Esophagus mucosa (tissue), 1 donor: ENCODE measurements around the gene SCNM1. TPM values are rescaled to one million over a fixed set of nuclear protein-coding genes. Genes with fewer than 3 reads are reported as not detected.
A peak's percentile ranks its signal among the peaks of the same experiment; 100 is the strongest.

Source experiments
- ATAC-seq: fragments of 200-7000 bp; cut with Tn5 transposase; one replicate; pipeline ENCODE4 v1.9.1; 2020
- total RNA-seq: library from RNA; stranded (reverse); gene quantifications from one replicate; pipeline ENCODE4 v1.2.4, GENCODE V29; 2023
- donor health status: DM: yes; HTN: yes; CAD: no.

SCNM1 gene
- 30.6 TPM for total RNA-seq

- peak; percentile 93 for ATAC-seq
These were observed at the start of gene SCNM1, which contains the start of gene LYSMD1 for GRCh38 chr1:151165738-151166504. TSS of gene SCNM1 (plus strand) at chr1:151166144. CDS start at chr1:151166153, 9 bp downstream. TSS of gene LYSMD1 (minus strand) at chr1:151165902. CDS start at chr1:151165258, 644 bp downstream.

GRCh38 chr1:151124763-151125403 lies 41.1 kb upstream of the SCNM1 start:
- no peak for ATAC-seq

DNA sequence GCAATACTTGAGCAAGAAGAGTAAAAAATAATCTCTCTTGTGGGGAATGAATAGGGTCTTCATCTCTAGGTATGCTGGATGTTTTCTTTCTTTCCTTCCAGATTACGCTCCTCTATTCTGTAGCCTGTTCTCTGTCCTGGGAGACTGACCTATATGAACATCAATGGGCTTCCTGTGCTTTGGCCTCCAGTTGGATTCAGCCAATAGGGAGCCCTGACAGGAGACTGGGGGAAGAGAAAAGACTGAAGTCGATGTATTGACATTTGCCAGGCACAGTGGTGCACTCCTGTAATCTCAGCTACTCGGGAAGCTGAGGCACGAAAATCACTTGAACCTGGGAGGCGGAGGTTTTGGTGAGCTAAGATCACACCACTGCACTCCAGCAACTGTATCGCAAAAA lies 37.1 kb upstream of the SCNM1 start:
- ATAC-seq: no peak

- peak; percentile 95 for ATAC-seq
These were observed 34.9 kb upstream of the SCNM1 start for GRCh38 chr1:151130987-151131586.

- peak; percentile 54 for ATAC-seq
These were observed 34.1 kb upstream of the SCNM1 start for GRCh38 chr1:151131701-151132334.

DNA sequence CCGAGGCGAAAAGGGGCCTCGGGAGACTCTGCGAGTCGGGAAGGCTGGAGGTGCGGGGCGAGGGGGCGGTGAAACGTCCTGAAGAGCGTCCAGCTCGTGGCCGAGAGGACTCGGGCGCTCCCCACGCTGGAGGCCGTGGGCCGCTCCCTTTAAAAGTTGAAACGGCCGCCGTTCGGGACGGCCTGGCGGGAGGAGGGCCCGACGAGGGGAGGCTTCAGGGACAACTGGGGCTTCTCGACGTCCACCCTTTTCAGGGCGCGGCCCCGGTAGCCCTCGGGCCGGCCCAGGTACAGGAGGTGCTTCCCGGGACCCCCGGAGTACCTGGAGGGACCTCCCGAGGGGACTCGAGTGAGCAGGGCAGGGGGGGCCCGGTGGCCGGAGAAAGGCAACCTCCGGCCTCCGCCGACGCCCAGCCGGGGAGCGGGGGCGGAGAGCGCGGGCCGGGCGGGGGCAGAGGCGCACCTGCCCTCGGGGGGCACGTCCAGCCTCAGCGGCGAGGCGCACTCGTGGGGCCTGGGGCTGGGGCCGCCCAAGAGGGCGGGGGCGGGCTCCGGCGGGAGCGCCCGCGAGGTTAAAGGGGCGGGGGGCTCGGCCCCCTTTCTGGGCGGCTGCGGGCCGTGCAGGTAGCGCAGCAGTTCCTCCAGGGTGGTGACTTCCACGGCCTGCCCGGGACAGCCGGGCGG lies 33.5 kb upstream of the SCNM1 start:
- peak; percentile 3 for ATAC-seq

DNA sequence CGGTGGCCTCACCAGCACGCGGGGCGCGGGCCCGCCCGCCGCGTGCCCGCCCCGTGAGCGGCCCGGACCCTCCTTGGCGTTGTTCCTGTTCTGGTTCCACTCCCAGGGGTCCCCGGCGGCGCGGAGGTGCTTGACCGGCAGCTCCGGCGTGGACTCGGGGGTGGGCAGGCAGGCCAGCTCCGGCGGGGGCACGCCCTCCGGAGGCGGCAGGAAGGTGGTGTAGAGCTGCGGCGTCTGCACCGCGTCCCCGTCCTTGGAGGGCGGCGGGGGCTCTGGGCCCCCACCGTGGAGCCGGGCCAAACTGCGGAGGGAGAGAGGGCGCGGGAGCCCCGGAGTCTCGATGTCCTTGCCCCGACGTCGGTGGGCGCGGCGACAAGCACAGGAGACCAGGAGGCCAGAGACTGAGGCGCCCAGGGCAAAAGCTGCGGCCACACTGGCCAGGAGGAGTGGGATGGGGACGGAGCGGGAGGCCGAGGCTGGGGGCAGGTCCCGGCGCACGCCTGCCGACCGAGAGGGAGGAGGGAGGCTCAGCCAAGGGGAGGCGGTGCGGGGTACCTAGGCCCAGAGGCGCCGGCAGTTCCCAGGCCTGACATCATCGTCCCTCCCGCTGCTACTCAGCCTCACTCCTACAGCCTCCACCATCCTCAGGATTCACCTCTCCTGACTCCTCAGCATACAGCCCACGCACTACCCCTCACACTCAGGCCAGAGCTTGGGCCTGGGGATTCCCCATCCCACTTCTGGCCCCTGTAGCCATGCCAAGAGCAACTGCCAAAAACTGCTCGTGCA lies 32.7 kb upstream of the SCNM1 start:
- no peak for ATAC-seq

- no peak for ATAC-seq
These were observed 31.5 kb upstream of the SCNM1 start for GRCh38 chr1:151134396-151134795.

DNA sequence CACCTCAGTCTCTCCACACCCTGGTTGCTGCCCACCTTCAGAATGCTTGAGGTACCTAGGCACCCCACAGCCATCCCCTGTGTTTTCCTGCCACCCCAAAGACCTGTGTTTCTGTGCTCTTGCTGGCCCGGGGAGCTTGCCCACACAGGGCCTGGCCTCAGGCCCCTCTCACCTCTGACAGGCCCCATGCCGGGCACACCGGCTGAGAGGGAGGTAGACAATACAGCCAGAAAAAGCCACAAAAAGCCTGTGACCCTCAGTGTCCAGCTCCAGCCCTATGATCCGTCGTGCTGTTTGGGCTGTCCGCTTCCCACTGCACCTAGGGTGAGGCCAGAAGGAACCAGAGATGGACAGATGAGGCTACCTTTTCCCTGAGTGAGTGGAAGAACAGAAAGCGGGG lies 31.0 kb upstream of the SCNM1 start:
- no peak for ATAC-seq

- ATAC-seq: no peak
These were observed 30.2 kb upstream of the SCNM1 start for GRCh38 chr1:151135433-151136385.

GRCh38 chr1:151137789-151138188 lies 28.2 kb upstream of the SCNM1 start:
- ATAC-seq: no peak

- ATAC-seq: no peak
These were observed 23.4 kb upstream of the SCNM1 start for GRCh38 chr1:151142411-151143056.

DNA sequence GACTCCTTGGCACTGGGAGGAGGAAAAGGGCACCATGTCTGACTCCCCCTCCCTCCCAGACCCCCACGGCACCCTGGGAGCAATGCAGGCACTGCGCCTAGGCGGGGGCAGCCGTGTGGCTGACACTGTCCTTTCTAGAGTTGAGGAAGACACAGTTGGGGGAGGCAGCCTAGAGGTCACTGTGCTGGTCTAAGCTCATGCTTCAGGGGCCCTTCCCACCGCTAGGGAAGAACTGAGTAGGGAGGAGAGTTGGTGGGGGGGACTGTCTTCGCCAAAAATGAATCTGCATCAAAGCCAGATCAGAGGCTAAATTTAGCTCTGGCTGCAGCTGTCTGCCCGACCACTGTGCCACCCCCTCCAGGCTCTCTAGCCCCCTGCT lies 22.9 kb upstream of the SCNM1 start:
- no peak for ATAC-seq

GRCh38 chr1:151143986-151144385 lies 22.0 kb upstream of the SCNM1 start:
- ATAC-seq: no peak

- ATAC-seq: no peak
These were observed 21.3 kb upstream of the SCNM1 start for GRCh38 chr1:151144474-151145303.

DNA sequence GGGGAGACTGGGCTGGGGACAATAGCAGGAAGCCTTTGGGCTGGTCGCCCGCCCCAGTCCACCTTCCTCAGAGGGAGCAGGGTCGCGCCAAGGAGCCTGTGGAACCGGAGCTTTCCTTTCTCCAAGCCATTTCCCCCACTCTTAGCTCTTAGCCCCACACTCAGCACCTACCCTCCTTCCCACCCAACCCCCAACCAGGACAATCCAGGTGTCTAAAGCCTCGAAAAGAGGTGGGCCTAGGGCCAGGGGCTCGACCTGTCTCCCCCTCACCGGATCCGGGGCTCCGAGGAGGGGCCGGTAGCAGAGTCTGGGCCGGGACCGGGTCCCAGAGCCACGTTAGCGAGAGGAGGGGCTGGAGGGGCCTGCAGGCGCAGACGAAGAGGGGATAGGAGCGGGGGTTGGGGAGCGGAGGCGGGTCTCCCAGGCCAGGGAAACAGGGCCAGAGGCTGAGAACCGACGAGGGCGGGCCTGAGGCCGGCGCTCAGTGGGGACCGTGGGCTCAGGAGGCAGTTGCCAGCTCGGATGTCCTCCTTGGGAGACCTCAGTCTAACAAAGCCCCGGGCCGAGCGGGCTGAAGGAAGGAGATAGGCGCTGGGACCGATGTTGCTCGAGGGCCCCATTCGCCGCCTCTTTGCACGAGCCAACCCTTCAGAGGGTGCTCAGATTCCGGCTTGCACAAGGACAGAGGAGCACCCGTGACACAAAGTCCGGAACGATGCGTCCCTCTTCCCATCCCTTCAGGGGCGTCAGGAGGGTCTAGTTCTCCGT lies 20.5 kb upstream of the SCNM1 start:
- ATAC-seq: peak; percentile 16

GRCh38 chr1:151146072-151146411 lies 19.9 kb upstream of the SCNM1 start:
- peak; percentile 2 for ATAC-seq

DNA sequence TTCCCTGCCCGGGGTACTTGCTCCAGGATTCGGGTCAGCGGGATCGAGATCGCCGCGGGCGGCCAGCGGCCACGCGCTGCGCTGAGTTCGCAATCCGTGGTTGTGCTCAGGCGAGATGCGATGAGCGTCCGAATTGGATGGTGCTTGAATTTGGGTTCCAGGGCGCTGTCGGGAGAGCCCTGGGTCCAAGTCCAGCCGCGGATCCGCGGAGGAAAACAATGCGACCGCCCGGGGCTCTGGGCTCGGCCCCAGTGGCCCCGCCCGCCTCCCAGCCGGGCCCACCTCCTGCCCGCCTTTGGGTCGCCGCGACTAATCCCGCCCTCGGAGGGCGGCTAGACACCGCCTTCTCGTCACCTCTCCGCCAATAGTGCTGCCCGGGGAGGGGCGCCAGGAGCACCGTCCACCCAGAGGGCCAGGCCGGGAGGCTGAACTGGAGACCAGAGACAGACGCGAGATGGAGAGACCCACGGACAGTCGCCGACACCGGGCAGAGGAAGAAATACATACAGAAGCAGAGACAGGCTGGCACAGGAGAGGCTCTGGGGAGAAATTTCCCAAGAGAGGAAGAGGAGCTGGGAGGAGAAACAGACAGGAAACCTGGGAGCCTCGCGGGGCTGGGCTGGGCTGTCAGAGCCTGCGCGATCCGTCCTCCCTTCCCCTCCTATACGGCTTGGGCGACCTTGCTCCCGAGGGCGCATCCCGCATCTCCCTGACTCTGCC lies 19.4 kb upstream of the SCNM1 start, which contains the start of gene SEMA6C:
Gene SEMA6C, minus strand, starts transcription at position 220 of the 720 bp plus-strand sequence. CDS start 4,010 bp downstream, outside the sequence.
- peak; percentile 96 for ATAC-seq
